Non-pigmented ciliary epithelial cell (primary cell): ENCODE measurements around the gene SLC8A2.

Source experiments
- DNase-seq: peaks from one replicate; pipeline ENCODE4 v3.0.0-alpha.2; 2010; ENCODE audit warnings: low read depth

Gene SLC8A2

GRCh38 chr19:47503826-47504150, 32.1 kb upstream of the SLC8A2 start:
- no peak for DNase-seq

GRCh38 chr19:47503130-47503825, 31.6 kb upstream of the SLC8A2 start:
- no peak for DNase-seq

GRCh38 chr19:47499863-47500830, 28.5 kb upstream of the SLC8A2 start:
- no peak for DNase-seq

- no peak for DNase-seq
Measured at GRCh38 chr19:47499371-47499770, 27.7 kb upstream of the SLC8A2 start.

- DNase-seq, result no peak
Measured at GRCh38 chr19:47498561-47498960, 26.9 kb upstream of the SLC8A2 start.

GRCh38 chr19:47497821-47498520, 26.3 kb upstream of the SLC8A2 start:
- DNase-seq, result no peak

GRCh38 chr19:47497050-47497766, 25.5 kb upstream of the SLC8A2 start:
- no peak for DNase-seq

GRCh38 chr19:47495478-47496372, 24.0 kb upstream of the SLC8A2 start:
- no peak for DNase-seq

- no peak for DNase-seq
Measured at GRCh38 chr19:47494729-47495128, 23.0 kb upstream of the SLC8A2 start.

GRCh38 chr19:47494211-47494547, 22.5 kb upstream of the SLC8A2 start:
- no peak for DNase-seq

- no peak for DNase-seq
Measured at GRCh38 chr19:47493378-47494210, 21.9 kb upstream of the SLC8A2 start.

- no peak for DNase-seq
Measured at GRCh38 chr19:47492571-47493377, 21.1 kb upstream of the SLC8A2 start.

- DNase-seq, result no peak
Measured at GRCh38 chr19:47492137-47492533, 20.4 kb upstream of the SLC8A2 start.

- no peak for DNase-seq
Measured at GRCh38 chr19:47491358-47492136, 19.9 kb upstream of the SLC8A2 start.

GRCh38 chr19:47490847-47491246, 19.2 kb upstream of the SLC8A2 start:
- DNase-seq, result no peak

- no peak for DNase-seq
Measured at GRCh38 chr19:47490031-47490430, 18.3 kb upstream of the SLC8A2 start.

GRCh38 chr19:47489072-47489914, 17.6 kb upstream of the SLC8A2 start:
- DNase-seq, result no peak
